HuH-7.5 (cell line): ENCODE results near the gene TMEM255B.

ENCODE experiments used
- DNase-seq: peaks from one replicate; pipeline ENCODE4 v3.0.0; 2011; ENCODE audit warnings: low spot score

The TMEM255B gene

DNA sequence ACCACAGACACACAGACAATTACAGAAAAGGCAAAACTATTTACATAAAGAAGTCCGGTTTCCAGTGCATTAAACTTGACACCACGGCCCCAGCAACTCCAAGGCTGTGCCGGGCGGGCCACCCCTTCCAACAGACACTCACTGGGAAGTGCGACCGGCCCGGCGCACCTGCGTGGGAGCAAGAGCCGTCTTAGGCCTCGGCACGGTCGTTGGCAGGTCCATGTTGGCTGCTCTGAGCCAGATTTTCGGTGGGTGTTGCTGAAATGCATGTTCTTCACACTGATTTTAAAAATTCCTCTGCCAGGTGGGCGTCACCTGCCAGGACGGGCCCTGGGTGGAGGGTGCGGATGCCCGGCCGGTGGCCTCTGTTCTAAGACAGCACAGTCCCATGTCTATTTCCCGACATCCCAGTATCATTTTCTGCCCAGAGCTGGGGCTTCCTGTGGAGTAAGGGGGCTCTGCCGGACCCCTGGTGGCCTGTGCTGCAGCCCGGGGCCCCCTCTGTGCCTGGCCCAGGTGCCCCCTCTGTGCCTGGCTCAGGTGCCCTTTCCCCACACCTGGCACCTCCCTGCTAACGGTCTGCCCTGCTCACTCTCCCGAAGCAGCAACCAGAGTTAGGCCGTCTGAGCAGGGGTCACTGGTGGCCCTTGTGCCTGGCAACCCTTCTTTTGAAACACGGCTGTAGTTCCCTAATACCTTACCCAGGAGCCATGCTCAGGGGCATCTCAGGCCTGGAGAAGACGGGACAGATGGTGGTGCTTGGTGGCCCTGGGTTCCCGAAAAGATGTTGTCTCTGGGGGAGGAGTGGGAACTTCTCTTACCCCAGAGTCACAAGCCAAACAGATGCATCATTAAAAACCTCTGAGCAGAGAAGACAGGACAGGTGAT lies 9.2 kb downstream of the TMEM255B start:
- no peak for DNase-seq

GRCh38 chr13:113769106-113769505 lies 10.1 kb downstream of the TMEM255B start:
- DNase-seq, result no peak

DNA sequence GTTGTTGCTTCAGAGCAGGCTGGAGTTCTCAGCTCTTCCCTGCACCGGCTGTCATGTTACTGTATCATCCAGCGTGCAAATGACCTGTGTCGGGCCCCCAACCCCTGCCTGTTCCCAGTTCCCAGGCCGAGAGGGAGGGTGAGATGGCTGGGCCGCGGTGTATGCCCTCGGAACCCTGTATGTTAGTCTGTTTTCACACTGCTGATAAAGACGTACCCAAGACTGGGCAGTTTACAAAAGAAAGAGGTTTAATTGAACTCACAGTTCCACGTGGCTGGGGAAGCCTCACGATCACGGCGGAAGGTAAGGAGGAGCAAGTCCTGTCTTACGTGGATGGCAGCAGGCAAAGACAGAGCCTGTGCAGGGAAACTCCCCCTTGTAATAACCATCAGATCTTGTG lies 10.9 kb downstream of the TMEM255B start:
- no peak for DNase-seq

- no peak for DNase-seq
Measured at GRCh38 chr13:113770441-113770840, 11.4 kb downstream of the TMEM255B start.

DNA sequence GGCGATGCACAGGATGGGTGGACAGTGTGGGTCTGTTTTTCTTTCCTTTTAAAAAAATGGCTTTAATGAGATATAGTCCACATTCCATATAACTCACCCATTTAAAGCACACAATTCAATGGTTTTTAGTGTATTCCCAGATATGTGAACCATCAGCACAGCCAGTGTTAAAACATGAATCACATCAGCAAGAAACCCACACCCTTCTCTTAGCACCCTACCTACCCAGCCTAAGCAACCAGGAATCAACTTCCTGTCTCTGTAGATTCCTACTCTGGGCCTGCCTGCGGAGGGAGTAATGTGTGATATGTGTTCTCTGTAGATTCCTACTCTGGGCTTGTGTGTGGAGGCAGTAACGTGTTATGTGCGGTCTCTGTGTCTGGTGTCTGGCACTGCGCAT lies 11.9 kb downstream of the TMEM255B start:
- DNase-seq, result no peak

GRCh38 chr13:113771709-113772331 lies 12.8 kb downstream of the TMEM255B start:
- no peak for DNase-seq

GRCh38 chr13:113774177-113775107 lies 15.4 kb downstream of the TMEM255B start:
- DNase-seq, result no peak

DNA sequence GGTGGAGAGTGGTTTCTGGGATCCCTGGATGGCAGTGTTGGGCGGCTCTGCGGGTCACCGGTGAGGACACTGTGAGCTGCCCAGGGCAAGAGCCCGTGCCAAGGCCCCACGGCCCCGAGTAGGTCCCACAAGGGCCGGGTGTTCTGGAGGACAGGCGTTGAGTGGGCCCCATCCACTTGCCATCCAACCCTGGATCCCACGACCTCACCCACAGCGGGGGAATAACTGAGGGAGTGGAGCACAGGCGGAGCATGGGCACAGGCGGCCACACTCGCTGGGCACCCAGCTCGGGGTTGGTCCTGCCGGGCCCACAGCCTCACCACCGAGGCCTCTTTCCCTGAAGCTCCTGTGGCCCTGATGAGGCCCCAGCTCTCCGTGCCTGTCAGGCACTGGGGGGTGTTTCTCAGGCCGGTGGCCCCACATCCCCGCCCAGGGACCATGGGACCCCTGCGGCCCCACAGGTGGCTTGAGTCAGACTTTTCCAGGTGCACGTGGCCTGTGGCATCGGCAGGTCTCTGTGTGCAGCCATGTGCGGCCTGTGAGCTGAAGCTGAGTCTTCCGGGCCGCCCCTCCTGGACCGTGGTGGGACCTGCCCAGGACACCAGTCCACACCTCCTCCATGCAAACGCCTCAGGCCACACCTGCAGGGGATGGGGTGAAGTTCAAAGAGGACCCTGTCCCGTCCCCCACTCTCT lies 16.6 kb downstream of the TMEM255B start:
- DNase-seq, result no peak

GRCh38 chr13:113776231-113777125 lies 17.5 kb downstream of the TMEM255B start:
- no peak for DNase-seq

- no peak for DNase-seq
Measured at GRCh38 chr13:113777311-113778260, 18.6 kb downstream of the TMEM255B start.

- DNase-seq, result no peak
Measured at GRCh38 chr13:113781571-113781970, 22.5 kb downstream of the TMEM255B start.

GRCh38 chr13:113782472-113782871 lies 23.4 kb downstream of the TMEM255B start:
- DNase-seq, result no peak

DNA sequence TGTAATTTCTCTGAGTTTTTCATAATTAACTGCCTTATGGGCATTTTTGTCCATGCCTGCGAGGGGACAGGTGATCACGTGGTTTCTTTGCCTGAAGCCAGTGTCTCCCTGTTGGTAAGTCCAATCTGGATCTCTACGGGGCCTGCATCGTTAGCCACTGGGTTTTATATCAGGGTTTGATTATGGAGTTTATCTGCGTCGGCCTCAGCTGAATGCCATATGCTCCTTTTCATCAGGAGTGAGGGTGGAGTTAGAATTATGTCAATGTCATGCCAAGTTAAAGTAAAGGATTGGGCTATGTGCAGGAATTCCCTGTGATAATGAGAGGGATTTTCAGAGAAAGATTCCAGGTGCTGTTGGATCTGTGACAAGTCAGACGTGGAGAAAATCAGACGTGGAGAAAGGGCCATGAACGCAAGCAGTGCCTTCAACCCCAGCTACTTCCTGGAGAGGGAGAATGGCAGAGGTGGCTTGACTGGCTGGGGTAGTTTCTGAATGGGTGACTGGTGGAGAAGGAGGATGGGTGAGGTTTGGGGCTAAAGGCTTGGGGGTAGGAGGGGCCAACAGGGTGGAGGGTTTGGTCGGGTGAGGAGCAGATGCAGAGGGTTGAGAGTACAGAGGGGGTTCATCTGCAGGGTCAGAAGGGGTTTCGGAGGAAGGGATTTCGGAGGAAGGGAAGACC lies 24.3 kb downstream of the TMEM255B start:
- DNase-seq, result no peak

DNA sequence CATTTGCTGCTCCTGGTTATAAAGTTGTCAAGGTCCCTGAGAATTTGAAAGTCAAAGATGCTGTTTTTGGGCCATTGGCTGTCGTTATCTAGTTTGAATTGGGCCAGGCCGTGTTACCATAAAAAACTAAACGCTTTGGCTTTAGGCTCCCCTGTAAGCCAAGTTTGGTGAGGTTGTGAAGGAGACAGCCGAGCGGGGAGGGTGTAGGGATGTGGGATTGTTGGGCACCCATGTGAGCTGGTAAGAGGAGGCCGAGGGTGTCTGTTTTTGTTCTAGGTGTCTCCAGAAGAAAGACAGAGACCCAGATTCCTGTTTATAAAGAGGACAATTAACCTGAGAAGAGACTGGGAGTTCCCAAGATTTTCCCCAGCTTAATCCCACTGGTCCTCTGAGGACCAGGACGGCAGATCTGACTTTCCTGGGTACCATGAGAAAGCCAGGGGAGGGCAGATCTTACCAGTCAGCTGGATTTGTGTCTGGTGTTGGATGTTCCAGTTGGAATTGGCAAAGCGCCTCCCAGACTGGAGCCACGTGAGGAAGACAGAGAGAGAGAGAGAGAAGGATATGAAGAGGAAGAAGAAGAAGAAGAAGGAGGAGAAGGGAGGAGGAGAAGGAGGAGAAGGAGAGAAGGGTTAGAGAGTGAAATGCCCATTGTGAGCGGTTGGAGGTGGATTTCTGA lies 25.1 kb downstream of the TMEM255B start:
- no peak for DNase-seq

DNA sequence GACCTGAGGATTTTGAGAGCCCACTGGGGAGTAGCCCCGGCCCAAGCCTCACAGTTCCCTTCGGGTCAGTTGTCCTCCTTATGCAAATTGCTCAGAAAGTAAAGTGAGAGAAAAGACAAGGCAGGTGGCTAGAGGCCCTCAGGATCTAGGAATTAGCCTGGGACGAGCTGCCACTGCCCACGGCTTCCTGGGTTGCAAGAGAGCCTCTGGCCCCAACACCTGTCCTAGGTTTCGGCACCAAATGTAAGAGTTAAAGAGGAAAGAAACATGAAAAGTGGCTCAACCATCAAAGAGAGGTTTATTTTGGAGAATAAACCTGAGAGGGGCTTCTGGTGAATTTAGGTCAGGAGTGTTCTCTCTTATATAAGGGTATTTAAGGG lies 25.6 kb downstream of the TMEM255B start:
- DNase-seq, result no peak

DNA sequence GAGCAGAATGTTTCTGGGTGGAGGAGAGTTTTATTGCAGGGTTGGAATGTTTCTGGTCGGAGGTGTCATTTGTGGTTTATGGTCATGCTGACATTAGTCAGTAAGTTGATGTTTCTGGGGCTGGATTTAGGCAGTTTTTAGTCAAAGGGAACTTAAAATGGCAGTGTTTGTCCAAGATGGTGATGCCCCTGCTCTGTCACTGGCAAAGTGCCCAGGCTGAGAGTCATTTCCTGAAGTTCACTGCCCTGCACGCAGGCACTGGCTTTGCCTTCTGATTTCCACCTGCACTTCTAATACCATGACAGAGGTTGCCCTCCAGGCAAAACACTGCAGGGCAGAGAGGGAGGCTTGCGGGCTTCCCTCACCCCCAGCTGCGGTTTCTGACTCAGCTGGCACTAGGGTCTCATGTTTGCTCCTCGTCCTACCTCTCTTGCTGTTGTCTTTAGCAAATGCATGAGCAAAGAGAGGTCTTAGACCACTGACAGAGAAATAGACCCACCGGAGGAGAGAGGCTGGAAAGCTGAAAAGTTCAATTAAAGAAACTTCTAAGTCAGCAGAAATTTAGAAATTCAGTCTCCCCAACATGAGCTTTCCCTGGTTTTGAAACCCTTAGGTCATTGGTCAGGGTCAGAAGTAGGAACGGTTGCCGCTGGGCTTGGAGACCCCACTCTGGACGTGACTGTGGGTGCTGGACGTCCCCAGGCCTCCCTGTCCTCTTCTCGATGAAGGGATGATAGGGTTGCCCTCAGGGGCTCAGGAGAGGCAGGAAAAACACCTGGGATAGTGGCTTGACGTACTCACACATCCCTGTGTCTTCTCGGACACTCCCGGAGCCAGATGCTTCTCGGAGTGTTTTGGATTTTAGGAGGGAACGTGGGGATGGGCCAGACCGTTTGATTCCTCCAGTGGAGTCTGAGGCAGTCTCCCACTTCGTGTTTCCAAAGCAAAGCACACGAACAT lies 26.3 kb downstream of the TMEM255B start:
- DNase-seq, result no peak

DNA sequence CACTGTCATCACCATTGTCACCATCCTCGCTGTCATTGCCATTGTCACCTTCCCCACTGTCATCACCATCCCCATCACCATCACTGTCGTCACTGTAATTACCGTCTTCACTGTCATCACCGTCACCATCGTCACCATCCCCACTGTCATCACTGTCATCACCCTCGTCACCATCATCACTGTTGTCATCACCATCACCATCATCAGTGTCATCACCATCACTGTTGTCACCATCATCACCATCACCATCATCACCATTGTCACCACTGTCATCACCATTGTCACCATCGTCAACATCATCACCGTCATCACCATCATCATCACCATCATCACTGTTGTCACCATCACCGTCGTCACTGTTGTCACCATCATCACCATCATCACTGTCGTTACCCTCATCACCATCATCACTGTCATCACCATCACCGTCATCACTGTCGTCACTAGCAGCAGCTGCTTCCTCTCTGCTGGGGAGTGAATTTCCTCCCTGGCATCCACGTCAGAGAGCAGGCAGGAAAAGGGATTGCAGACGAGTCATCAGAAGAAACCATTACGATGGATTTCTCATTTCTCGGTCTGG lies 27.3 kb downstream of the TMEM255B start:
- DNase-seq, result no peak
